Nephron progenitor cell (in vitro differentiated cells): ENCODE data around the gene CYSRT1.
A peak's percentile ranks its signal among the peaks of the same experiment; 100 is the strongest.

Experiments
- DNase-seq: peaks from one replicate; pipeline ENCODE4 v3.0.0; 2021
- H3K27ac Mint-ChIP-seq: 2 replicates; pipeline ENCODE4 v1.8.0; 2021; ENCODE audit warnings: mild to moderate bottlenecking, moderate library complexity, mixed read lengths
- H3K27me3 Mint-ChIP-seq: 2 replicates; pipeline ENCODE4 v1.8.0; 2021; ENCODE audit warnings: mild to moderate bottlenecking, low read depth, mixed read lengths; ENCODE audit not compliant: poor library complexity
- H3K36me3 Mint-ChIP-seq: 2 replicates; pipeline ENCODE4 v1.8.0; 2021; ENCODE audit warnings: low read depth, mixed read lengths
- H3K4me1 Mint-ChIP-seq: 2 replicates; pipeline ENCODE4 v1.8.0; 2021; ENCODE audit warnings: mixed read lengths
- H3K4me3 Mint-ChIP-seq: 2 replicates; pipeline ENCODE4 v1.8.0; 2021; ENCODE audit warnings: mild to moderate bottlenecking, moderate library complexity, mixed read lengths
- H3K9me3 Mint-ChIP-seq: 2 replicates; pipeline ENCODE4 v1.8.0; 2021; ENCODE audit warnings: mild to moderate bottlenecking, moderate library complexity, mixed read lengths
- CTCF ChIP-seq: fragments of 200-600 bp; sonication (generic); IDR thresholded peaks from 2 replicates; pipeline ENCODE4 v1.5.0; 2021; ENCODE audit warnings: antibody characterized with exemption

The CYSRT1 gene

GRCh38 chr9:137198051-137198901 lies 26.7 kb upstream of the CYSRT1 start:
- H3K4me3 Mint-ChIP-seq = peak overlapping the region; percentile 34
- H3K4me1 Mint-ChIP-seq = peaks cover 29% of the 10 kb centered on the region
- H3K36me3 Mint-ChIP-seq = no peaks in the 10 kb centered on the region
- H3K27ac Mint-ChIP-seq = no peak overlapping the region
- TF ChIP-seq CTCF = no peak
- no peak for DNase-seq
- H3K27me3 Mint-ChIP-seq = no peaks in the 10 kb centered on the region
- H3K9me3 Mint-ChIP-seq = no peaks in the 10 kb centered on the region

GRCh38 chr9:137198902-137199283 lies 26.1 kb upstream of the CYSRT1 start:
- no peak for DNase-seq
- TF ChIP-seq CTCF = no peak
- H3K4me1 Mint-ChIP-seq = peaks cover 31% of the 10 kb centered on the region
- H3K27me3 Mint-ChIP-seq = no peaks in the 10 kb centered on the region
- H3K27ac Mint-ChIP-seq = no peak overlapping the region
- no peaks in the 10 kb centered on the region for H3K36me3 Mint-ChIP-seq
- peak overlapping the region; percentile 34 for H3K4me3 Mint-ChIP-seq
- no peaks in the 10 kb centered on the region for H3K9me3 Mint-ChIP-seq

- no peak overlapping the region for H3K27ac Mint-ChIP-seq
- H3K4me3 Mint-ChIP-seq = peak overlapping the region; percentile 83
- H3K9me3 Mint-ChIP-seq = no peaks in the 10 kb centered on the region
These were observed 25.4 kb upstream of the CYSRT1 start for GRCh38 chr9:137199411-137200121.

GRCh38 chr9:137200311-137201204 lies 24.4 kb upstream of the CYSRT1 start, which contains the start of gene TPRN:
Gene TPRN, minus strand, starts transcription at chr9:137200741. Its CDS starts 30 bp downstream, at chr9:137200711.
- H3K9me3 Mint-ChIP-seq = no peaks in the 10 kb centered on the region
- H3K27me3 Mint-ChIP-seq = no peaks in the 10 kb centered on the region
- DNase-seq = peak; percentile 99
- H3K4me1 Mint-ChIP-seq = peaks cover 42% of the 10 kb centered on the region
- H3K4me3 Mint-ChIP-seq = peak within 1 kb of the TSS; percentile 84
- no peaks in the 10 kb centered on the region for H3K36me3 Mint-ChIP-seq
- H3K27ac Mint-ChIP-seq = peak within 1 kb of the TSS; percentile 68
- no peak for TF ChIP-seq CTCF

More at GRCh38 chr9:137199411-137200121, 25.4 kb upstream of the CYSRT1 start:
- H3K36me3 Mint-ChIP-seq = no peaks in the 10 kb centered on the region
- peak; percentile 41 for DNase-seq
- no peaks in the 10 kb centered on the region for H3K27me3 Mint-ChIP-seq
- TF ChIP-seq CTCF = no peak
- peaks cover 38% of the 10 kb centered on the region for H3K4me1 Mint-ChIP-seq

GRCh38 chr9:137201205-137201868 lies 23.6 kb upstream of the CYSRT1 start:
- Mint-ChIP-seq H3K4me3 (peak overlapping the region; percentile 84), H3K36me3 (no peaks in the 10 kb centered on the region), H3K27me3 (no peaks in the 10 kb centered on the region), H3K4me1 (peaks cover 49% of the 10 kb centered on the region), H3K27ac (peak overlapping the region; percentile 68), H3K9me3 (no peaks in the 10 kb centered on the region)
- no peak for TF ChIP-seq CTCF
- no peak for DNase-seq
